K562 (cell line): Measurements from ENCODE around the gene CRADD. TPM values are rescaled to one million over a fixed set of nuclear protein-coding genes. Genes with fewer than 3 reads are reported as not detected.

Experiments used
- BACH1 ChIP-seq: fragments of 200-800 bp; sonication (Bioruptor generic); IDR thresholded peaks from 2 replicates; pipeline ENCODE4 v1.6.1; 2016; ENCODE audit warnings: missing genetic modification characterization, missing compliant biosample characterization
- CXXC5 ChIP-seq: fragments of 250-450 bp; sonication (Bioruptor Pico); IDR thresholded peaks from 2 replicates; pipeline ENCODE4 v1.8.0; 2022; ENCODE audit warnings: inconsistent platforms, mild to moderate bottlenecking, moderate library complexity
- ERF ChIP-seq: fragments of 450-650 bp; formaldehyde crosslinking; IDR thresholded peaks from 2 replicates; pipeline ENCODE4 v1.4.0; 2020; ENCODE audit warnings: mild to moderate bottlenecking, mixed read lengths
- FOXA3 ChIP-seq, 2 experiments: fragments of 450-650 bp in 1 of 2; sonication (generic) in 1 of 2; formaldehyde crosslinking; IDR thresholded peaks in 1 of 2; conservative IDR thresholded peaks in 1 of 2; 2 replicates each; pipeline versions ENCODE4 v1.4.0 to v1.8.0; 2020 to 2022; ENCODE audit warnings: mild to moderate bottlenecking in 2 of 2, missing genetic modification reagents in 1 of 2
- FOXK2 ChIP-seq, 2 experiments: fragments of 450-650 bp; IDR thresholded peaks in 1 of 2; conservative IDR thresholded peaks in 1 of 2; 2 replicates each; pipeline ENCODE4 v1.6.1; 2016; ENCODE audit warnings: low read depth in 2 of 2, mild to moderate bottlenecking in 1 of 2
- JUND ChIP-seq, 2 experiments: IDR thresholded peaks; 2 replicates in 1 of 2; 3 replicates in 1 of 2; pipeline ENCODE4 v1.6.1; 2011; ENCODE audit warnings: borderline replicate concordance in 2 of 2, low read depth in 2 of 2, low read length in 2 of 2, improper control_type of control experiment in 1 of 2, missing biosample characterization in 1 of 2, missing genetic modification characterization in 1 of 2, missing genetic modification reagents in 1 of 2
- KAT7 ChIP-seq: sonication (generic); formaldehyde crosslinking; IDR thresholded peaks from 2 replicates; pipeline ENCODE4 v1.8.0; 2022; ENCODE audit warnings: missing genetic modification reagents, mild to moderate bottlenecking, borderline replicate concordance
- MYC ChIP-seq, 2 experiments: fragments of 250-450 bp in 1 of 2; sonication (Bioruptor Pico) in 1 of 2; IDR thresholded peaks; 2 replicates each; pipeline versions ENCODE4 v1.5.1 to v1.6.1; 2012 to 2021; ENCODE audit warnings: low read depth in 2 of 2, borderline replicate concordance in 1 of 2, improper control_type of control experiment in 1 of 2, low read length in 1 of 2, mild to moderate bottlenecking in 1 of 2, moderate library complexity in 1 of 2
- NFIX ChIP-seq: fragments of 250-450 bp; sonication (Bioruptor Pico); IDR thresholded peaks from 2 replicates; pipeline ENCODE4 v1.4.0; 2020; ENCODE audit warnings: low read depth, mild to moderate bottlenecking, moderate library complexity
- NFXL1 ChIP-seq: fragments of 450-650 bp; formaldehyde crosslinking; IDR thresholded peaks from 2 replicates; pipeline ENCODE4 v1.4.0; 2021; ENCODE audit warnings: mild to moderate bottlenecking
- PHF21A ChIP-seq: fragments of 450-650 bp; IDR thresholded peaks from 2 replicates; pipeline ENCODE4 v1.6.1; 2017; ENCODE audit warnings: low read depth, borderline replicate concordance
- SMAD3 ChIP-seq: fragments of 450-650 bp; formaldehyde crosslinking; conservative IDR thresholded peaks from 2 replicates; pipeline ENCODE4 v1.4.0; 2020; ENCODE audit warnings: mild to moderate bottlenecking
- SMARCA4 ChIP-seq: fragments of 450-650 bp; IDR thresholded peaks from 2 replicates; pipeline ENCODE4 v1.6.1; 2016
- SMARCE1 ChIP-seq: fragments of 450-650 bp; IDR thresholded peaks from 2 replicates; pipeline ENCODE4 v1.7.1; 2016; ENCODE audit warnings: mild to moderate bottlenecking
- ZNF311 ChIP-seq: fragments of 250-450 bp; sonication (Bioruptor Pico); IDR thresholded peaks from 2 replicates; pipeline ENCODE4 v1.4.0; 2020; ENCODE audit warnings: mild to moderate bottlenecking, moderate library complexity
- ZNF395 ChIP-seq: fragments of 200-800 bp; sonication (Bioruptor generic); IDR thresholded peaks from 2 replicates; pipeline ENCODE4 v1.6.1; 2017; ENCODE audit warnings: missing genetic modification characterization, missing compliant biosample characterization
- ZNF408 ChIP-seq: fragments of 250-450 bp; sonication (Bioruptor Pico); IDR thresholded peaks from 2 replicates; pipeline ENCODE4 v1.4.0; 2020; ENCODE audit warnings: low read depth, mild to moderate bottlenecking, moderate library complexity
- ZNF436 ChIP-seq: fragments of 250-450, 450-650 bp; sonication (Bioruptor Pico); formaldehyde crosslinking; IDR thresholded peaks from 2 replicates; pipeline ENCODE4 v1.7.0; 2020; ENCODE audit warnings: mild to moderate bottlenecking
- ZNF668 ChIP-seq: fragments of 250-450 bp; sonication (Bioruptor Pico); IDR thresholded peaks from 2 replicates; pipeline ENCODE4 v1.8.0; 2022; ENCODE audit warnings: mild to moderate bottlenecking, inconsistent platforms
- ZNF707 ChIP-seq: fragments of 250-450 bp; sonication (Bioruptor Pico); conservative IDR thresholded peaks from 2 replicates; pipeline ENCODE4 v1.8.0; 2022; ENCODE audit warnings: inconsistent platforms, mild to moderate bottlenecking, moderate library complexity
- ZNF830 ChIP-seq: fragments of 250-450 bp; sonication (Bioruptor Pico); IDR thresholded peaks from 2 replicates; pipeline ENCODE4 v1.5.0; 2021; ENCODE audit warnings: mild to moderate bottlenecking
- polyA plus RNA-seq, 8 experiments: library from polyadenylated mRNA; depleted of rRNA in 4 of 8; stranded (reverse) in 5 of 8; unstranded in 3 of 8; fragments of >200 nt; fragmentation: Nextera tagmentation in 2 of 8; fragmentation: Illumina TruSeq in 1 of 8; extraction: Ambion mirVana in 2 of 8; extraction: Trizol in 1 of 8; gene quantifications; 2 replicates each; pipeline versions ENCODE4 v1.2.1 to v1.2.3, GENCODE V29; 2011 to 2014; ENCODE audit warnings: inconsistent platforms in 1 of 8, missing spikeins in 1 of 8
- total RNA-seq, 7 experiments: library from RNA; depleted of rRNA in 6 of 7; stranded (reverse); fragments of >200 nt in 6 of 7; fragmentation: Illumina TruSeq in 2 of 7; extraction: Trizol in 2 of 7; gene quantifications; 2 replicates each; pipeline versions ENCODE4 v1.2.1 to v1.2.3, GENCODE V29; 2011 to 2021; ENCODE audit warnings: low replicate concordance in 1 of 7
- TF ChIP-seq, protein P1 (sequence below): sonication (generic); formaldehyde crosslinking; IDR thresholded peaks from 2 replicates; pipeline ENCODE4 v1.8.0; 2022; ENCODE audit warnings: mild to moderate bottlenecking, low read depth, missing genetic modification reagents
- TF ChIP-seq, protein P2 (sequence below): fragments of 250-450 bp; sonication (Bioruptor Pico); IDR thresholded peaks from 2 replicates; pipeline ENCODE4 v1.5.0; 2020; ENCODE audit warnings: mild to moderate bottlenecking, borderline replicate concordance

Gene CRADD
- total and polyA plus RNA-seq, 9 of the 15 experiments (the other 6 are each of a cell fraction or from before 2014, with no cell fraction given): 20.5 to 41.1 (median 25.9) TPM

- peak; percentile 10; the same call in 1 of the 2 replicates for TF ChIP-seq SMARCE1
- TF ChIP-seq NFIX: no peak
- TF ChIP-seq KAT7 (CRISPR knock-in tag): peak; percentile 19; the same call in 1 of the 2 replicates
- 0 out of 2 replicates have a peak, but pooled peaks have one; percentile 21 for TF ChIP-seq JUND (IDR thresholded peaks at IDR 0.05; ENCODE audit: borderline replicate concordance, low read depth, low read length)
- TF ChIP-seq JUND (tag; IDR thresholded peaks at IDR 0.05; ENCODE audit: borderline replicate concordance, low read depth, low read length): no peak; the same call in 2 of the 3 replicates
- TF ChIP-seq PHF21A: no peak
- TF ChIP-seq MYC (IDR thresholded peaks at IDR 0.05; ENCODE audit: low read depth, low read length): peak; percentile 11; the same call in 1 of the 2 replicates
- TF ChIP-seq MYC (CRISPR knock-in tag; IDR thresholded peaks at IDR 0.05; ENCODE audit: borderline replicate concordance, low read depth): no peak
- no peak for TF ChIP-seq ZNF707 (CRISPR knock-in tag)
- no peak for TF ChIP-seq NFXL1 (CRISPR knock-in tag)
- 0 out of 4 replicates have a peak, but pooled peaks of 1 of the 2 experiments have one; percentile 44 for TF ChIP-seq FOXK2 (conservative IDR thresholded peaks at IDR 0.05 in 1 of 2, IDR thresholded peaks at IDR 0.05 in 1 of 2; ENCODE audit: low read depth in 2 of 2)
- TF ChIP-seq ZNF311 (CRISPR knock-in tag): 0 out of 2 replicates have a peak, but pooled peaks have one; percentile 44
- TF ChIP-seq, protein P1, sequence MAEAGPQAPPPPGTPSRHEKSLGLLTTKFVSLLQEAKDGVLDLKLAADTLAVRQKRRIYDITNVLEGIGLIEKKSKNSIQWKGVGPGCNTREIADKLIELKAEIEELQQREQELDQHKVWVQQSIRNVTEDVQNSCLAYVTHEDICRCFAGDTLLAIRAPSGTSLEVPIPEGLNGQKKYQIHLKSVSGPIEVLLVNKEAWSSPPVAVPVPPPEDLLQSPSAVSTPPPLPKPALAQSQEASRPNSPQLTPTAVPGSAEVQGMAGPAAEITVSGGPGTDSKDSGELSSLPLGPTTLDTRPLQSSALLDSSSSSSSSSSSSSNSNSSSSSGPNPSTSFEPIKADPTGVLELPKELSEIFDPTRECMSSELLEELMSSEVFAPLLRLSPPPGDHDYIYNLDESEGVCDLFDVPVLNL: no peak
- peak; percentile 26 to 74; a peak in 3 of 4 replicates for TF ChIP-seq FOXA3 (CRISPR knock-in tag; conservative IDR thresholded peaks at IDR 0.05 in 1 of 2, IDR thresholded peaks at IDR 0.05 in 1 of 2)
- peak; percentile 30; the same call in 1 of the 2 replicates for TF ChIP-seq CXXC5 (CRISPR knock-in tag)
- TF ChIP-seq, protein P2, sequence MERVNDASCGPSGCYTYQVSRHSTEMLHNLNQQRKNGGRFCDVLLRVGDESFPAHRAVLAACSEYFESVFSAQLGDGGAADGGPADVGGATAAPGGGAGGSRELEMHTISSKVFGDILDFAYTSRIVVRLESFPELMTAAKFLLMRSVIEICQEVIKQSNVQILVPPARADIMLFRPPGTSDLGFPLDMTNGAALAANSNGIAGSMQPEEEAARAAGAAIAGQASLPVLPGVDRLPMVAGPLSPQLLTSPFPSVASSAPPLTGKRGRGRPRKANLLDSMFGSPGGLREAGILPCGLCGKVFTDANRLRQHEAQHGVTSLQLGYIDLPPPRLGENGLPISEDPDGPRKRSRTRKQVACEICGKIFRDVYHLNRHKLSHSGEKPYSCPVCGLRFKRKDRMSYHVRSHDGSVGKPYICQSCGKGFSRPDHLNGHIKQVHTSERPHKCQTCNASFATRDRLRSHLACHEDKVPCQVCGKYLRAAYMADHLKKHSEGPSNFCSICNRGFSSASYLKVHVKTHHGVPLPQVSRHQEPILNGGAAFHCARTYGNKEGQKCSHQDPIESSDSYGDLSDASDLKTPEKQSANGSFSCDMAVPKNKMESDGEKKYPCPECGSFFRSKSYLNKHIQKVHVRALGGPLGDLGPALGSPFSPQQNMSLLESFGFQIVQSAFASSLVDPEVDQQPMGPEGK (CRISPR knock-in tag): no peak
- TF ChIP-seq ZNF668 (CRISPR knock-in tag): peak; percentile 63; the same call in 1 of the 2 replicates
- 0 out of 2 replicates have a peak, but pooled peaks have one; percentile 16 for TF ChIP-seq BACH1 (tag)
- 0 out of 2 replicates have a peak, but pooled peaks have one; percentile 13 for TF ChIP-seq SMAD3 (CRISPR knock-in tag)
- no peak for TF ChIP-seq ZNF436 (CRISPR knock-in tag)
- peak; percentile 33; the same call in 1 of the 2 replicates for TF ChIP-seq SMARCA4
- TF ChIP-seq ZNF830: no peak
- no peak for TF ChIP-seq ZNF408 (CRISPR knock-in tag)
- TF ChIP-seq ERF: no peak
- peak; percentile 30; the same call in 1 of the 2 replicates for TF ChIP-seq ZNF395 (CRISPR knock-in tag)
These were observed 85.0 kb downstream of the CRADD start (continued) for GRCh38 chr12:93762059-93762719.
